Activated CD4-positive, CD25-positive, alpha-beta regulatory T cell treated with anti-CD3 and anti-CD28 coated beads, Interleukin-2, amount 50 U/mL, for 16 hours (primary cell): ENCODE measurements around the gene PEG3.

Source experiments
- DNase-seq: peaks from one replicate; pipeline ENCODE4 v3.0.0-alpha.2; 2020; ENCODE audit warnings: low read depth, low spot score

PEG3 gene

DNA sequence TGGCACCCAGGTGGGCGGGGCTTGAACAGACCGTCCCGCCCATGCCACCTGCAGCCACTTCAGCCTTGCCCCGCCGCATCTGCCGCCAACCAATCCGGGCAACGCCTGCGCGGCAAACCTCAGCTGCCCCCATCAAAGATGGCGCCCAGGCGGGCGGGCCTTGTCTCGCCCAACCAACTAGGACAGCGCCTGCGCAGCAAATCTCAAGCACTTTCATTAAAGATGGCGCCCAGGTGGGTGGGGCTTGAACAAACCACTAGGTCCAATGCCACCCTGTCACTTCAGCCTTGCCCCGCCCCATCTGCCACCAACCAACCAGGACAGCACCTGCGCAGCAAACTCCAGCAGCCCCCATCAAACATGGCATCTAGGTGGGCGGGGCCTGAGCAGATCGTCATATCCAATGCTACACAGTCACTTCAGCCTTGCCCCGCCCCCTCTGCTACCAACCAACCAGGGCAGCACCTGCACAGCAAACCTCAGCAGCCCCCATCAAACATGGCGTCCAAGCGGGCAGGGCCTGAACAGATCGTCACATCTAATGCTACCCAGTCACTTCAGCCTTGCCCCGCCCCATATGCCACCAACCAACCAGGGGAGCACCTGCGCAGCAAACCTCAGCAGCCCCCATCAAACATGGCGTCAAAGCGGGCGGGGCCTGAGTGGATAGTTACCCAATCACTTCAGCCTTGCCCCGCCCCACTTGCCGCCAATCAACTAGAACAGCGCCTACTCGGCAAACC is 1.4 kb downstream of the PEG3 start:
- DNase-seq, result no peak

DNA sequence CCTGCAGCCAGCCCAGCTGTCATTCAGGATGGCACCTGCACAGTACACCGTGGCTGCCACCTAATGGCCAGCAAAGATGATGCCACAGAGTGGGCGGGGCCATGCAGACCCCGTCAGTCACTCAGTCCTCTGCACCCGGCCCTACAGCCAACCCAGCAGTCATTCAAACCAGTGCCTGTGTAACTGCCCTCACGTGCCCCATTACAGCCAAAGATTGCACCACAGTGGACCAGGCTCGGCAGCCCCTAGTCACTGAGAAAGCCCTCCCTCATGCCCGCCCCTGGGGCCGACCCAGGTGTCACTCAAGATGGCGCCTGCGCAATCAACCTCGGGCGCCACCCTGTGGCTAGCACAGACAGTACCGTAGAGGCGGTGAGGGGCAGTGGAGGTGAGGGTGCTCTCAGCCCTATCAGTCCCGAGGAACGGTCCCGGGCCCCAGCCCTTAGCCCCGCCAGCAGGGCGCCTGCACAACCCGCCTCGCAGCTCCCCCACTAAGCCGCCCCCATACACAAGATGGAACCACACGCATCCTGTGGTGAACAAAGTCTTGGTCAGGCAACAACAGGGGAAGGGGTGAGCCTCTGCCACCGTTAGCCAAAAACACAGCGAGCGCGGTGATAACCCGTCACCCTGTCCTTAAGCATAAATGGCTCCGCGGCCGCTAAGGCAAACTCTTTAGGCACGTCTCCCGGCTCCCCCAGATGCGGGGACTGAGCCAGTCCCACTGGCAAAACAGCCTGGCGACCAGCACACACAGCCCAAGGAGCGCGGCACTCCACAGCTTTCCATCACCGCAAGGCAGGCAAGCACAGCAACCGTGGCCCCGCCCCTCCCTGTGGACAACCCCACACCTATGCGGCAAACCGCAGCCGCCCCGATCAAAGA is 2.3 kb downstream of the PEG3 start:
- no peak for DNase-seq

DNA sequence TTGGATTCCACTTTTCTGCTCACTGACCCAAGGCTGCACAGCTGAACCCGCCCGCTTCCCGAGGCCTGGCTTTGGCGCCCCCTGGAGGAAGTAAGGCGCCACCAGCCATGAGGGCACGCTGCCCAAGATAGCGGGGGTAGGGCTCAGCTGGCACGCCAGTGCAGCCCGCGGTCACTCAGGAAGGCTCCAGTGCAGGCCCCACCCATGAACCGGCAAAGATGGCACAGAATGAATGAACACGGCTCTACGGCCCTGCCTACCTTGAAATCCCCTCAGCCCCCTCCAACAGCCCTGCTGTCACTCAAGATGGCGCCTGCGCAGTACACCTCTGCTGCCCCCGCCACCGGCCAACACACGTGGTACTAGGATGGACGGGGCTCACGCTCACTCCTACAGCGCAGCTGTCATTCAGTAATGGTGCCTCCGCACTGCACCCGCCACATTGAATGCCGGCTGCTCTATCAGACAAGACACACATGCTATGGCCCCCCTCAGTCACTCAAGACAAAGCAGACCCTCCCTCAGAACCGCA is 3.0 kb downstream of the PEG3 start:
- no peak for DNase-seq

DNA sequence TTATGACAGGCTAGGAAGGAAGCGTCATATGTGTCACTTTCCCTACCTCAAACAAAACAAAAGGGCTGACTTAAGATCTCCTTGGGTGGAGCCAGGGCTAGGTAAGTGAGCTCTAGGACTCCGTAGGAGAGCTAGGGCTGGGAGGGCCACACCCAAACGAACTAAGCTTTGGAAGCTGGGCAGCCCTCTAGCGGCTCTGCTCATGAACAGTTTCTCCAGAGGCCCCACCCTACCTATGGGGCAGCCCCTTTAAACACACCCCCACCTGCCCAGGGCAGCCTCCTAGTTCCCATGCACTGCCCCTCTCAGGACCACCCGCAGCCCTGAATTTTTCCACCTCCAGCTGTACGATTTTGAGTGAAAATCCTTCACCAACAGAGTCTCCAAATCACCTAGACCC is 3.5 kb downstream of the PEG3 start:
- no peak for DNase-seq

DNA sequence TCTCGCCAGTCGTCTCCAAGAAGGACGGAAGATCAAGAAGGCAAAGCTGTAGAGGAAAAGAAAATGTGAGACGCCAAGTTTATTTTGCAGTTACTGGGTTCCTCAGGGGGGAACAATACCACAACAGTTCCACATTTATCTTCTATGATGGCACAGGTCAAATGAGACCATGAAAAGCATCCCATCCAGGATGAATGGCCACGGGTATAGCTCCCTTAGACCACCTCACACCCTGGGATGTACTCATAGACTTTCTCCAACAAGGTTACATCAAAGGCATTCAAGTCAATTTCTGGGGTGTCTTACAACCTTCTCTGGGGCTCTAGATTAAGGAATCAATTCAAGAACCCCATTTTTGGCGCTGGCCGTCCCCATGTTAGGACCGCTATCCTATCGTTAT is 4.5 kb downstream of the PEG3 start:
- no peak for DNase-seq

DNA sequence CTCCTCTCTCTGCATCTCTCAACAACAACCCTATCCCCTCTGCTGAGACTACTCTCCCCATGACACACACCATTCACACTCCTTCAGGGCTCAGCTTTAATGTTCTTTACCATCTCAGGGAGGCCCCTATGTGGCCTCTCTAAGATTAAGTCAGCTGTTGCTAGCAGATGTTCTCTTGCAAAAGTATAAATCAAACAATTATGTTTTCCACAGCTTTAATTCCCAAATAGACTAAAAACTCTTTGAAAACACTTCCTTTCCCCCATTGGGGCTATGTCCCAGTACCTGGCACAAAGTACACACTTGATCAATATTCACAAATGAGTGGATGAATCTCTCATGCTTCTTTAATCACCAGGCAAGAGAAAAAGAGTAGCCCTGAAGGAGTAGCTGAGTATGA is 5.1 kb downstream of the PEG3 start:
- no peak for DNase-seq

DNA sequence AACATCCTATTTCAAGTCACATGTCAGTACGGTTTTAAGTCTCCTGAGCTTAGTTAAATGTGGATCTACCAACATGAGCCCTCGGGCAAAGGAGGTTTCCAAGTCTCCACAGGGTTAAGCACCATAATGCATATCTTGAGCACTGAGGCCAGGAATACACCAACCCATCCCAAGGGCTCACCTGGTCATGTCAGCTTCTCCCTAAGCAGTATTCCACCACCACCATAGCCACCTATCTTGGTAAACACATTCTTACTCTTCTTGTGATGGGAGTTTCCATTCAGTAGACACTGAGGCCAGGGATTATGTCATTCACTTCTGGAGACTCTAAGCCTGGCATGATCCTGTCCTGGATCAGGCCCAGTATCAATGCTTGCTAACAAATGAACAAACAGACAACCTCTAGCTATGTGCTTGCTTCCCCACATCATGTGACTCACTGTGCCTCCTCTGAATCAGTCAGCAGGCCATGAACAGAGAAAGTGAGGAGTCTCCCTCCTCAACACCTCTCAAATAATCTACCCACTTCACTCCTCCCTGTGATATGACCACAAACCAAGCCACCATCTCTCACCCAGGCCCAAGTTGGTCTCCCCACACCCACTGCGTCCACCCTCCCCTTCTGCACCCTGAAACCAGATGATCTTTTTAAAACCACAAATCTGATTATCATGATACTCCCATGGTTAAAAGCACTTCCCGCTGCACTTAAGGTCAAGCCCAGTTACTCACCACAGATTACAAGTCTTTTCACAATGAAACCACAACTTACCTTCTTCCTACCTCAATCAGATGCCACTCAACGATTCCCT is 5.8 kb downstream of the PEG3 start:
- no peak for DNase-seq

DNA sequence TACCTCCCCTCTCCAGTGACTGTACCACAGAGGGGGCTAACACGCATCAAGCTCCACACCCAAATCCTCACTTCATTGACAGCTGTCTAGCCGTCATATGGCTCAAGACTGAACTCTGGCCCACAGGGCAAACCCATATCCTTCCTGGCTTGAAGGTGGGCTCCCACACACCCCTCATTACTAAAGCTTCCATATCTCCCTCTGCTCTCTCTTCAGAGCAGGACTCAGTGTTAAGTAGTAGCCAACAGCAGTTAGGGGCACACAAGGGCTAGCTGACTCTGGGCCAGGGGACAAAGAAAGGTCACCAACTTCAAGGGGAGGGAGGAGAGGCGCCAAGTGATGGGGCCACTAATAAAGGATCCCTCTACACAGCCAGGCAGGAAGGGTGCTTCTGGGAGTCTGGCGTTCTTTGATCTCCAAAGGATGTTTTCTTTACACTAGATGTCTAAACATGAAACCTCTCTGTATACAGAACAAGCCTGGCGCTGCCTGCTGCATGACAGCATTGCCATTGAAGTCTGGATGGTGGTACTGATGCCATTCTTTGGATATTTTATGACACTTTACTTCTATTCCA is 8.1 kb downstream of the PEG3 start:
- DNase-seq, result no peak

DNA sequence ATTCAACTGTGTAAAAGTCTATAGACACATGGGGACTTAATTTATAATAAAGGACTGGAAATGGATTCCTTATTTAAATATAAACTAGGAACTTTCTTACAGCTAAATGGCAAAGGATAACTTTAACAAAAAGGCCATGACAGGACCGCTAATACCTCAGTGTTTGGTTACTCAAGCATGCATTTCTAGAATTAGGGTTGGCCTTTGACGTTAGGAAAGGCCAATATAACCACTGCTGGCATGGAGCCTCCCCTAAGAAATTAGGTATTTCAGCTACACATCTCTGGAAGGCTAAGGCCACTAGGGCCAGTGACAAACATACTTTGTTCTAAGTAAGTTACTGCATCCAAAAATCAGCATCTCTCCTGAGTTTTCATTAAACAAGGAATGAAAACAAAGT is 9.3 kb downstream of the PEG3 start:
- no peak for DNase-seq

DNA sequence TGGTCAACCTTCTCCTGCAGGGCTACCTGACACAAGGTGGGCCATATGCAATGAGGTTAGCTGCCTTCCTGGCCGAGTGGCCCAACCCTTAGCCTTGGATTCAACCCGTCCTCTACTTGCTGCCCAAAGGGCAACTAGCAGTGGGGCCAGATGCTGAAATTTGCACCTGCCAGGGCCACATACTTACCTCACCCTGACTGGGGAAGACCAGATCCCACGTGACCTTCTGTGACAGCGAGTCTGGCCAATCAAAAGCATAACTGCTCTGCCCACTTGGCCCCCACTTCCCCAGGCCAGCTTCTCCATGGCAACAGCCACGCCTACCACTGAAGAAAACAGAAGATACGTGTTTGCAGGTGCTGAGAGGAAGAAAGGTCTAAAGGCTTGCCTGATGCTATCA is 10.9 kb downstream of the PEG3 start:
- DNase-seq, result no peak

DNA sequence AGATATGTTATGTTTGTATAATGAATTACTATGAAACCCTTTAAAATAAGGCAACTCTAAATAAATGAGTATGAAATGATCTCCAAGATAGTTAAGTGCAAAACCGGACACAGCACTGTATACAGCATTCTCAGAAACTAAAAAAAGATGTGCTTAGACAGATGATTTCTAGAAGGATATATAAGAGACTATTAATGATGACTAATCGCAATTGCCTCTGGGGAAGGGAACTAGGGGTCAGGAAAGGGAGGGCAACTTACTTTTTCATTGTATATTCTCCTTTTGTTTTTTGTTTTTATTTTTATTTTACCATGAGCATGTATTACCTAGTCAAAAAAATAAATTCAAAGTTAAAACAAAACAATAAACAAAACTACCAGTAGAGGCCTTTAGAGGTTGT is 12.8 kb downstream of the PEG3 start:
- no peak for DNase-seq

DNA sequence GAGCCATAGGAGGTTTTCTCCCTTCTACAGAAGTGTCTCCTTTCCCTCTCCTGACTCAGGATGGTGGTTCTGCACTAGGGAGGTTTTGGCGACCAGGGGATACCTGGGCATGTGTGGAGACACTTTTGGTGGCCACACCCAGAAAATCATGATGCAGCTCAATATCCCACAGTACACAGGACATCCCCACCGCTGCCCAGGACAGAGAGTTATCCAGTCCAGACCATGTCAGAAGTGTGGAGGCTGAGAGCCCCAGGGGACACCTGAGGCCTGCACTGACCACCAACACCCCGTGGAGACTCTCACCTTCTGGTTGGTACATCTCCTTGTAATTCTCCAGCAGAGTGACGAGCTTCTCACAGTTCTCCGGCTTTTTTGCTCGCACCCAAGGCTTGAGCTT is 16.6 kb downstream of the PEG3 start:
- DNase-seq, result no peak

DNA sequence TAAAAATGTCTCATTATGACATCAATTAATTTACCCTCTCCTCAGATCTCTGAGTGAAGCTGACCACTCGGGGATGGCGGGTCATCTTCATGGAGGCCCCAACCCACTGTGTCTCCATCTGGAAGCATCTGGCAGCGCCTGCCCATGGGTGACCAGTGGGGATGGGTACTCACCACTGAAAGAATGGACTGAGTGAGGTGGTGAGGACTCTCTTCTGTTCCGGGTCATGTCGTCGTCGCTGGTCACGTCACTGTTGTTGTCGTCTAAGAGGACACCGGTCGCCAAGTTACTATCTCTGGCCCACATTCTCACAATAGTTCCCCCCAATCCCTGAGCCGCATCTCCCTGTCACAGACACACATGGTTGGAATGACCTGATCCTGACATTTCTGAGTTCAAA is 17.1 kb downstream of the PEG3 start:
- DNase-seq, result no peak

DNA sequence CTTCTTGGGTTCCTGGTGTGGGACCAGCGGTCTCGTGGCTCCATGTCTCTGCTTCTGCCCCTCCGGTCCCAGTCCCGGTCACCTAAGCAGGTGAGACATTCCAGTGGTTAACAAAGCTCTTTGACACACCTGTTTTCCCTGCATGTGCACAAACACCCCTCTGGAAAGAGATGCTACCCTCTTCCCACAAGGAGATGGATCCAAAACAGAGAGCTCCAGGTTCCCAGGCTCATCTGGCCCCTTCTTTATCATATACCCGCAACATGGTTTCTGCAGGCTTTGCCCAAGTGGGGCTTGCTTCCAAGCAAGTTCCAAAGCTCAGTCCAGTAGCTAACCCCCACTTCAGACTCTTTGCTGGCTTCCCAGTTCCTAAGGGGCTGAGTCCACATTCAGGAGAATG is 17.8 kb downstream of the PEG3 start:
- no peak for DNase-seq

DNA sequence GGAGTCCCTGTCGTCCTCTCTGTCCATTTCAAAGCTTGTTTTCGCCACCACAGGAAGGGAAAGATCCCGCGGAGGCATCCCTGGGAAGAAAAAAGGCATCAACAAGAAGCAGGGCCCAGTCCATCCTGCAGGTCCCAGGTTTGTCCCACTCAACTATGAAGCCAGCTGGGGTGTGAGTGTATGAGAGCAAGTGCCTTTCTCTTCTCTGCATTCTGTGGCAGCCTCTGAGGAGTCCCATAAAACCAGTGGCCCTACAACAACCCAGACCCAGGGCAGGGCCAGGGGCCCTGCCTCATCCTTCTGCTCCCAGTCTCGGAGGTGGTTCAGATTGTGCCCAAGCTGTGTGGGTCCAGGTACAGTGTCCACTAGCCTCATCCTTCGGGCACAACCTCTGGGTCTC is 18.9 kb downstream of the PEG3 start:
- DNase-seq, result no peak

DNA sequence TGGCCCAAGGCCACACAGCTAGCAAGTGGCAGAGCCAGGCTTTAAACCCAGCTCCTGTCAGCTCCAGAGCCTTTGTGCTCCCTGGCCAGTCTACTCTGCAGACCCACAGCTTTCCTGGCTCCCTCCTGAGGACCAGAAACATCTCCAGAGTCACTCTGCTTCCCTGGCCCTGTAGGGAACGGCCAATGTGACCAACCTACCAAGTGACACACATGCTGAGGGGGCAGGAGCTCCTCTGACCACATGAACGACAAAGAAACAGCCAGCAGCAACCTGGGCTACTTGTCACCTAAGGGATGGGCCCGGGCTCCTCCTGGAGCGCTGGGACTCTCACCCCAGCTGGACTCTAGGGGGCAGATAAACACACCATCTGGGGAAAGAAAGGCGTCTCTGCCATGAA is 19.3 kb downstream of the PEG3 start:
- DNase-seq, result no peak

DNA sequence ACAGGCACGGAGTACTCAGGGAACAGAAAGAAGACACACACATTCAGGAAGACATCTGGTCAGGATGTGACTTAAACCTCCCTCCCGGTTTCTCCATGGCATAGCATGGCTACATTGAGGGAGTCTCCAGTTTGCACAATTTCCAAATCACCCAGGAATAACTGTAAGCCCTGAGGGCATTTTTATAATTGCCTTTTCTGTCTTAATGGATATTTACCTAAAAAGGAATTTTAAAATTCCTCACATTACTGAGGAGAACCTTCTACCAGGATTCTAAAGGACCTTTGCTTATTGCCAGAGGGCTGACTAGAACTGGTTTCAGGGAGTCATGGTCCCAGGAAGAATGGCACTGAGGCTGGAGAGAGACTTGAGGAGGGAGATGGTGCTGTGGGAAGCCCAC is 21.4 kb downstream of the PEG3 start:
- no peak for DNase-seq

DNA sequence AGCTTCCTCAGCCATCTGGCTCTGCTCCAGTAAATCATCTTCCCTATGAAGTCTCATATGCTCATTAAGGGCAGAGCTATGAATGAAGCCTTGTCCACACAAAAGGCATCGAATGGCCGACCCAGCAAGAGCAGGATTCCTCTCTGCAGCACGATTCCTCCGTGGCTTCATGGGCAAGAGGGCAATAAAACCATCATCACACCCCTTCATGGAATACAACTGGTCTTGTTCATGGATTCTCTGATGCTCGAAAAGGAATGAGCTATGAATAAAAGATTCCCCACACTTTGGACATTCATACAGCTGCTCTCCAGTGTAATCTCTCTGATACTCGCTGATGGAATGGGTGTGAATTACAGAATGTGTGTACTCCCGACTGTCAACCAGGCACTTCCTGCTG is 25.9 kb downstream of the PEG3 start:
- no peak for DNase-seq

DNA sequence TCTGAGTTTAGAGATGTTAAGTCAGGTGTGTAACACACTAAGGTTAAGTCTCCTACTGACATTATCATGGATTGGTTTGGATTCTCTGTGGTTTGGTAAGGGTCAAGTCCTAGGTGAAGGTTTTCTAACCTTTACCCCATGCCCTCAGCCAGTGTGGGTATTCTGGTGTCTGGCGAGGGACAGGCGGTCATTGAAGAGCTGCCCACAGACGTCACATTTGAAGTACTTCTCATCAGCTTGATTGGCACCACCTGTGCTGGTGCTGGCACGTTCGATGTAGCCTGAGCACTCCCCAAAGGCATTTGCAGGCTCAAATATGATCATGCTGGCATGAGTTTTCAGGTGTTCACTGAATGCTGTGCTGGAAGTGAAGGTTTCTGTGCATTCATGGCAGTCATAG is 27.0 kb downstream of the PEG3 start:
- no peak for DNase-seq

DNA sequence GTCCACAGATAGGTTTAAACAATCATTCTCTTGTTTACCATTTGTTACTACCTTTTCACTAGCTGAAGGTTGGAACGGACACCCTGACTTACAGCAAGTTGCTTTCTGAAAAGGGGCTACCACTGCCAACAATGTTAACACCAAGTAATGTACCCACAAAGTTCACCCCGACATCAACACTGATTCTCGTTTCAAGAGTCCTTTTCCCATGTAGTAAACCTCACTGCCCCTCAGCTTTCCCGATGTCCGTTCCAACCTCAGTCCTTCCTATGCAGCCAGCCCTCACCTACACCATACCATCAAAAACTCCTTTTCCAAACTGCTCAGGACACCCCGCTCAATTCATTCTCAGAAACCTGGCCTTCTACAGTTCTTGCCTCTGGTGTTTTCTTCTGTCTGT is 29.0 kb downstream of the PEG3 start:
- no peak for DNase-seq

DNA sequence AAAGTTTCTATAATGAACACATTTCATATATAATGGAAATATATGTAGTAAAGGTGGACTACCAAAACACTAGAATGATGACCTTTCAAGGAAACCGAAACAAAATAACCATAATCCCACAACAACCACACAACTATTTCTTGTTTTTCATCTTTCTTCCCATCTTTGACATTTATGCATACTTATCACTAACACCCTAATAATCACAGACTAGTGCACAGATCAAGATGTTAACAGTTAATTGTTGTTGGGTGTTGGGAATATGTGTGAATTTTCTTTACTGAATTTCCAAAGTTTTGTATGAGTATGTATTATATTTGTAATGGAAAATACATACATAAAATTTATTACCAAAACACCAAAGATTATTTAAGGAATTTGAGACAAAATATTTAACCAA is 30.3 kb downstream of the PEG3 start:
- no peak for DNase-seq
